ENCODE data around the gene TSPAN14.

DNA sequence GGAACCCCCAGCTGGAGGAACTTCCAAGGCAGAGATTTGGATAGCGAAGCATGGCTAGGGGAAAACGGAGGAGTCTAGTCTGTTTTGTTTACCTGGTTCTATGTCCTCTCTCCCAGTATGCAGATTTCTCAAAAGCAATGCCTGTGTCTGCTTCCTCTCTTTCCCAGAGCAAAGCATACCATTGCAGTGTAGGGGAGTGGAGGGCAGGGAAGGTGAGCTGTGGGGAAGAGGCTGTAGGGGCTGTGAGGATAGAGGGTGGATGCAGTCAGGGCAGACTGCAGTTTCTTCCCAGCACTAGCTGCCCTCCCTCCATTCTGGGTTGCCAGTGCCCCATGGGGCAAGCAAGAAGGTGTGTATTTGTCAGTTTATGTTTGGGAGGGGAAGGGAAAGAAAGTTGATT lies 16.9 kb upstream of the TSPAN14 start:
- TF ChIP-seq, protein P1, sequence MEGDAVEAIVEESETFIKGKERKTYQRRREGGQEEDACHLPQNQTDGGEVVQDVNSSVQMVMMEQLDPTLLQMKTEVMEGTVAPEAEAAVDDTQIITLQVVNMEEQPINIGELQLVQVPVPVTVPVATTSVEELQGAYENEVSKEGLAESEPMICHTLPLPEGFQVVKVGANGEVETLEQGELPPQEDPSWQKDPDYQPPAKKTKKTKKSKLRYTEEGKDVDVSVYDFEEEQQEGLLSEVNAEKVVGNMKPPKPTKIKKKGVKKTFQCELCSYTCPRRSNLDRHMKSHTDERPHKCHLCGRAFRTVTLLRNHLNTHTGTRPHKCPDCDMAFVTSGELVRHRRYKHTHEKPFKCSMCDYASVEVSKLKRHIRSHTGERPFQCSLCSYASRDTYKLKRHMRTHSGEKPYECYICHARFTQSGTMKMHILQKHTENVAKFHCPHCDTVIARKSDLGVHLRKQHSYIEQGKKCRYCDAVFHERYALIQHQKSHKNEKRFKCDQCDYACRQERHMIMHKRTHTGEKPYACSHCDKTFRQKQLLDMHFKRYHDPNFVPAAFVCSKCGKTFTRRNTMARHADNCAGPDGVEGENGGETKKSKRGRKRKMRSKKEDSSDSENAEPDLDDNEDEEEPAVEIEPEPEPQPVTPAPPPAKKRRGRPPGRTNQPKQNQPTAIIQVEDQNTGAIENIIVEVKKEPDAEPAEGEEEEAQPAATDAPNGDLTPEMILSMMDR (IDR thresholded peaks at IDR 0.05) = no peak
- TF ChIP-seq POLR2A (IDR thresholded peaks at IDR 0.05) = no peak

All from adrenal gland (tissue), 5 donors.